ES-I3 (cell line): ENCODE measurements around the gene HES4.
"Not testable (repeated sequence)": the region's sequence is repeated elsewhere in the genome, so short reads cannot be mapped to it uniquely, and the experiment has no call there.

ENCODE experiments used
- H3K36me3 ChIP-seq: 2 replicates; pipeline ENCODE4 v1.6.1; 2013; ENCODE audit warnings: mild to moderate bottlenecking, low read length, control low read depth, moderate library complexity; ENCODE audit not compliant: insufficient read depth
- H3K4me1 ChIP-seq: 2 replicates; pipeline ENCODE4 v1.6.1; 2013; ENCODE audit warnings: mild to moderate bottlenecking, control low read depth, low read length; ENCODE audit not compliant: insufficient read depth
- H3K9ac ChIP-seq: 2 replicates; pipeline ENCODE4 v1.6.1; 2013; ENCODE audit warnings: low read depth, mild to moderate bottlenecking, low read length, moderate library complexity
- H3K9me3 ChIP-seq: 2 replicates; pipeline ENCODE4 v1.6.1; 2013; ENCODE audit warnings: mild to moderate bottlenecking, low read length, moderate library complexity; ENCODE audit not compliant: control insufficient read depth, insufficient read depth

Gene HES4

DNA sequence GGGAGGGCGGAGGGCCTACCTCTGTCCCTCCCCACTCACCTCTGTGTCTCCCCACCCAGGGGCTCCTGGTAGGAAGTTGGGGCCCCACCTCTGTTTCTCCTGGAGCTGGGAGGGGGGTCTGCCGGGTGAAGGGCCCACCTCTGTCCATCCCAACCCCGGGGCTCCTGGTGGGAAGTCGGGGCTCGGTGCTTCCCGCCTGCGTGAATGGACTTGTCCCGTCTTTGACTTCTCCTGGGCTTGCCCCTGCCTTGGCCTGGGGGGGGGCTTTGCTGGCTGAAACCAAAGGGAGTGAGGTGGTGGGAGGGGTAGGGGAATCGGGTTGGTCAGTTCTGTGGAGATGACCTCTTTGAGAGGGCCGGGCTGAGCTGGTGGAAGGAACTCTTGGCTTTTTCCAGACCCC, 25.8 kb upstream of the HES4 start:
- H3K9ac ChIP-seq, result no peak overlapping the region
- H3K9me3 ChIP-seq, result no peaks in the 10 kb centered on the region
- H3K36me3 ChIP-seq, result no peaks in the 10 kb centered on the region
- peaks cover 46% of the 10 kb centered on the region for H3K4me1 ChIP-seq

- Histone ChIP-seq H3K9me3 (no peaks in the 10 kb centered on the region), H3K36me3 (no peaks in the 10 kb centered on the region), H3K9ac (peak overlapping the region; percentile 38), H3K4me1 (peaks cover 46% of the 10 kb centered on the region)
Measured at GRCh38 chr1:1024771-1025699, 25.1 kb upstream of the HES4 start.

DNA sequence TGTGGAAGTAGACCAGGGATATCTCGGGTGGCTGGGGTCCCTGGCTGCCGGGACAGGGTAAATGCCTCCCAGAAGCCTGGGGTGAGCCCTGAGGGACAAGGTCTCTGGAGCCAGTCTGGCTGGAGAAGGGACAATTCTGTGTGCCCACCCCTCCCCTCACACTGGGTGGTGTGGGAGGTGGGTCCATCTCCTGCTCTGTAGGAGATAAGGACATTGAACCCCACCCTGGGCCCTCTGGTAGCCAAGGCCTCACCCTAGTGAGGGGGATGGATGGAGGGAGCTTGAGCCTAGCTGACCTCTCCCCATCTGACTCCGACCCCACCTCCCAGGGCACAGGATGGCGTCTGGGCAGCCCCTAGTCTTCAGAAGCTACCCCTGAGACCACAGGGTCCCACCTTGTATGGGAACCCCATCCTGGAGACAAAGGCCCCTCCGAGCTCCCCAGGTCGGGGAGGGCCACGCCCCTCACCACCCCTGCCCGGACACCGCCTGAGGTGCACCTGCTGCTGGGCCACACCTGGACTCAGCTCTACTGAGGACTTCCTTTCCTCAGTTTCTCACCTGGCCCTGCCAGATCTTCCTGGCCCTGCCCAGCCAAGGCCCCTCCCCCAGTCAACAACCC, 24.4 kb upstream of the HES4 start:
- Histone ChIP-seq H3K36me3 (no peaks in the 10 kb centered on the region), H3K9ac (peak overlapping the region; percentile 28), H3K4me1 (peaks cover 46% of the 10 kb centered on the region), H3K9me3 (no peaks in the 10 kb centered on the region)

- Histone ChIP-seq H3K36me3 (no peaks in the 10 kb centered on the region), H3K9me3 (no peaks in the 10 kb centered on the region), H3K4me1 (peaks cover 46% of the 10 kb centered on the region), H3K9ac (0 out of 2 replicates have a peak overlapping the region, but pooled peaks have one; percentile 28)
Measured at GRCh38 chr1:1023700-1024099, 23.8 kb upstream of the HES4 start.

GRCh38 chr1:1022302-1023009, 22.6 kb upstream of the HES4 start:
- Histone ChIP-seq H3K9me3 (no peaks in the 10 kb centered on the region), H3K9ac (no peak overlapping the region; the same call in 1 of the 2 replicates), H3K36me3 (no peaks in the 10 kb centered on the region), H3K4me1 (peaks cover 46% of the 10 kb centered on the region)

GRCh38 chr1:1021920-1022259, 22.0 kb upstream of the HES4 start:
- Histone ChIP-seq H3K9me3 (no peaks in the 10 kb centered on the region), H3K9ac (peak overlapping the region; percentile 66; the same call in 1 of the 2 replicates), H3K4me1 (peaks cover 46% of the 10 kb centered on the region), H3K36me3 (no peaks in the 10 kb centered on the region)

DNA sequence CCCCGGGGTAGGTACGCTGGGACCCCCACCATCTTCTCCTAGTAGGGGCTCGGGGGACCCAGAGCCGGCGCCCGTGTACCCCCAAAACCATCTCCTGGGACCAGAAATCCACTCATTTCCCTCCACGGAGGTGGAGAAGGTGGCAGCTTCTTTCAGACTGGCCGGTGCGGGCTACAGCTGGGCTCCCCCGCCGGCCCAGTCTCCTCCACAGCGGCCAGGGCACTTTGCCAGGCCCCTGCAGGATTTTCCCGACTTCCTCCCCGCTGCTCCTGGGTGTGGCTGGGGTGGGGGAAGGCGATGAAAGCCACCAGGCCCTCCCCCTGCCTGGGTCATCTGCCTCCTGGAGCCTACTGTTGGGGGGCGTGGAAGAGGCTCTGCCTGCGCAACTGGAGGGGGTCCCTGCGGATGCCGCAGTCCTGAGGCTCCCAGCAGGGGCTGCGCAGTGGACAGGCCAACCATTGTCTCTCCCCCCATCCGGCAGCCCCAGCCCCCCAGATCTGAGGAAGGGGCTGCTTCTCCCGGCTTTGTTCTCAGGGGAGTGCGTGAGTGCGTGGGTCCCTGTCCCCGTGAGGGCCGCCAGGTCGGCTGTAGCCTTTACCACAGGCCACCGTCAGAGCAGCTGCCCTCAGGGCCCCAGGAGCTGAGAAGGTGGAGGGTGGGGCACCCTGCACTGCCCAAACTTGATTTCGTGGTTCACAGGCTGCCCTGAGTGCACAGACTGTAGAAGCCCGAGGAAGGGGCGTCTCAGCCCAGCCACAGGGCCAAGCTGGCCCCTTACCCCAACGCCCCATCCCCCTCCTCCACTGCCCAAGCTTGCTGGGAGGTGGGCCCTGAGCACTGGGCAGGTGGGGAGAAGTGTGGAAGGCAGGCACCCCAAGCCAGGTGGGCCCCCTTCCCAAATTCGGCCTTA, 21.4 kb upstream of the HES4 start:
- H3K36me3 ChIP-seq, result no peaks in the 10 kb centered on the region
- peak overlapping the region; percentile 66 for H3K9ac ChIP-seq
- H3K4me1 ChIP-seq, result peaks cover 40% of the 10 kb centered on the region
- H3K9me3 ChIP-seq, result no peaks in the 10 kb centered on the region

- Histone ChIP-seq H3K9me3 (no peaks in the 10 kb centered on the region), H3K4me1 (peaks cover 34% of the 10 kb centered on the region), H3K36me3 (no peaks in the 10 kb centered on the region), H3K9ac (peak overlapping the region; percentile 66)
Measured at GRCh38 chr1:1020415-1021009, 20.6 kb upstream of the HES4 start.

- peak within 1 kb of the TSS; percentile 66 for H3K9ac ChIP-seq
- no peaks in the 10 kb centered on the region for H3K9me3 ChIP-seq
- H3K36me3 ChIP-seq, result no peaks in the 10 kb centered on the region
- H3K4me1 ChIP-seq, result peaks cover 35% of the 10 kb centered on the region
Measured at GRCh38 chr1:1020000-1020404, 20.1 kb upstream of the HES4 start, which contains the start of gene AGRN. TSS of gene AGRN (plus strand) at chr1:1020120. CDS start at chr1:1020173, 53 bp downstream.

GRCh38 chr1:1019122-1019999, 19.5 kb upstream of the HES4 start:
- Histone ChIP-seq H3K9me3 (no peaks in the 10 kb centered on the region), H3K4me1 (peaks cover 30% of the 10 kb centered on the region), H3K9ac (no peak overlapping the region), H3K36me3 (no peaks in the 10 kb centered on the region)

DNA sequence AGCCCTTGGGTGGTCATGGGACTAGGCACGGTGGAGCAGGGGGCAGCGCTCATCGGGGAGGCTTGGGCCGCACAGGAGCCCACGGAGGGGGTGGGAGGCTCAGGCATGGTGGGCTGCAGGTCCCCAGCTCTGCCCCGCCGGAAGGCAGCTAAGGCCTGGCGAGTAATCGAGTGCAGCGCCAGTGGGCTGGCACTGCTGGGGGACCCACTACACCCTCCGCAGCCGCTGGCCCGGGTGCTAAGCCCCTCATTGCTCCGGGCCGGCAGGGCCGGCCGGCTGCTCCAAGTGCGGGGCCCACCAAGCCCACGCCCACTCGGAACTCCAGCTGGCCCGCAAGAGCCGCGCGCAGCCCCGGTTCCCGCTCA, 18.4 kb upstream of the HES4 start:
- not testable (repeated sequence) for H3K9ac ChIP-seq, H3K36me3 ChIP-seq, H3K9me3 ChIP-seq
- H3K4me1 ChIP-seq, result peaks cover 20% of the 10 kb centered on the region; the same call in 1 of the 2 replicates

GRCh38 chr1:1017397-1018320, 17.8 kb upstream of the HES4 start:
- peaks cover 14% of the 10 kb centered on the region; the same call in 1 of the 2 replicates for H3K4me1 ChIP-seq
- not testable (repeated sequence) for H3K9ac ChIP-seq

More at GRCh38 chr1:1017397-1018320, 17.8 kb upstream of the HES4 start:
- H3K36me3 ChIP-seq, H3K9me3 ChIP-seq: not testable (repeated sequence)
